Measurements from ENCODE around the gene GIMAP2. TPM values are rescaled to one million over a fixed set of nuclear protein-coding genes. Genes with fewer than 3 reads are reported as not detected.

The GIMAP2 gene
- 0.24 TPM in 1 of 2 replicates, not detected in the other for total RNA-seq

GRCh38 chr7:150685219-150686029 is at the start of gene GIMAP2:
TSS of gene GIMAP2 (plus strand) at chr7:150685706. CDS start at chr7:150687060, 1,354 bp downstream.

GRCh38 chr7:150716368-150716767 is 30.9 kb downstream of the GIMAP2 start, which contains the start of gene GIMAP1:
TSS of gene GIMAP1 (plus strand) at chr7:150716613. CDS start at chr7:150719048, 2,435 bp downstream.

GRCh38 chr7:150737265-150738055 is 52.0 kb downstream of the GIMAP2 start, which contains the start of gene GIMAP5:
TSS of gene GIMAP5 (plus strand) at chr7:150737418. CDS start at chr7:150740885, 3,467 bp downstream.

Other genes with a start within 250 kb of the GIMAP2 start
- under 0.01 and 0.21 TPM in 2 replicates for gene GIMAP8, start 235.1 kb upstream of the GIMAP2 start, total RNA-seq
- gene GIMAP7, start 170.8 kb upstream of the GIMAP2 start, total RNA-seq = under 0.01 TPM in 1 of 2 replicates, not detected in the other
- gene GIMAP4, start 118.3 kb upstream of the GIMAP2 start, total RNA-seq = 0.21 and 2.2 TPM in 2 replicates
- under 0.01 TPM in 2 replicates for gene GIMAP6, start 53.3 kb upstream of the GIMAP2 start, total RNA-seq
- under 0.01 TPM in 1 of 2 replicates, not detected in the other for gene GIMAP1, start 30.9 kb downstream of the GIMAP2 start, total RNA-seq
- 0.24 and 0.64 TPM in 2 replicates for gene GIMAP5, start 51.7 kb downstream of the GIMAP2 start, total RNA-seq
- not detected in 2 replicates for gene TMEM176B, start 114.7 kb downstream of the GIMAP2 start, total RNA-seq
- not detected in 2 replicates for gene TMEM176A, start 115.1 kb downstream of the GIMAP2 start, total RNA-seq
- gene AOC1, start 166.8 kb downstream of the GIMAP2 start, total RNA-seq = 0.96 TPM in 1 of 2 replicates, not detected in the other

Measured in tracheal epithelial cell (primary cell).